HG03097 (cell line): Measurements from ENCODE around the gene ACADVL.
"Not testable (repeated sequence)": the region's sequence is repeated elsewhere in the genome, so short reads cannot be mapped to it uniquely, and the experiment has no call there.

Experiments used
- ATAC-seq: cut with Tn5 transposase; IDR thresholded peaks from one replicate; pipeline ENCODE4 v1.9.1; 2021; ENCODE audit not compliant: unreplicated experiment, low FRiP score

ACADVL gene

DNA sequence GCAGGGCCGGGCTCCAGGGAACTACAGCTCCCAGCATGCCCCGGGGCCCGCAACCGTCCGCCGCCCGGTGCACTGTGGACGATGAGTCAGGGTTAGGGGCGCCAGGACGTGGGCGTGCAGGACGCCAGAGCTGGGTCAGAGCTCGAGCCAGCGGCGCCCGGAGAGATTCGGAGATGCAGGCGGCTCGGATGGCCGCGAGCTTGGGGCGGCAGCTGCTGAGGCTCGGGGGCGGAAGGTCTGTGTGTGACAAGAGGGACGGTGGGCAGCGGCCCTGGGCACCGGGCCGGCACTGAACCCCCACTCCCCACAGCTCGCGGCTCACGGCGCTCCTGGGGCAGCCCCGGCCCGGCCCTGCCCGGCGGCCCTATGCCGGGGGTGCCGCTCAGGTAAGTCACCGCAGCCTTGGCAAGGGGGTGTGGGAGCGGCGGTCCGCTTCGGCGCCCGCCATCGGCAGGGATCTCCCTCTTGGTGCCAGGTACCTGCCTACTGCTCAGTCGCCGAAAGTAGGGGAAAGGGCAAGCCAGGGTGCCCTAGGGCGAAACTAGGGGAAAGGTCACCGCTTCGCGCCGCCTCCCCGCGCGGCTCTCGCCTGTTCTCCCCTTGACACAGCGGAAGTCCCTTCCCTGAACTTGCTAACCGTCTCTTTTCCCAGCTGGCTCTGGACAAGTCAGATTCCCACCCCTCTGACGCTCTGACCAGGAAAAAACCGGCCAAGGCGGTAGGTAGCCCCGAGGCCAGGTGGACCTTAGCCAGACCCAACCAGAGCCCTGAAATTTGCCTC lies at the start of gene ACADVL, which contains the start of gene DLG4:
TSS of gene ACADVL (plus strand) at position 127 of the 781 bp plus-strand sequence. CDS start at position 174, 47 bp downstream.
TSS of gene DLG4 (minus strand) at position 25 of the 781 bp plus-strand sequence.
- peak; percentile 32 for ATAC-seq

DNA sequence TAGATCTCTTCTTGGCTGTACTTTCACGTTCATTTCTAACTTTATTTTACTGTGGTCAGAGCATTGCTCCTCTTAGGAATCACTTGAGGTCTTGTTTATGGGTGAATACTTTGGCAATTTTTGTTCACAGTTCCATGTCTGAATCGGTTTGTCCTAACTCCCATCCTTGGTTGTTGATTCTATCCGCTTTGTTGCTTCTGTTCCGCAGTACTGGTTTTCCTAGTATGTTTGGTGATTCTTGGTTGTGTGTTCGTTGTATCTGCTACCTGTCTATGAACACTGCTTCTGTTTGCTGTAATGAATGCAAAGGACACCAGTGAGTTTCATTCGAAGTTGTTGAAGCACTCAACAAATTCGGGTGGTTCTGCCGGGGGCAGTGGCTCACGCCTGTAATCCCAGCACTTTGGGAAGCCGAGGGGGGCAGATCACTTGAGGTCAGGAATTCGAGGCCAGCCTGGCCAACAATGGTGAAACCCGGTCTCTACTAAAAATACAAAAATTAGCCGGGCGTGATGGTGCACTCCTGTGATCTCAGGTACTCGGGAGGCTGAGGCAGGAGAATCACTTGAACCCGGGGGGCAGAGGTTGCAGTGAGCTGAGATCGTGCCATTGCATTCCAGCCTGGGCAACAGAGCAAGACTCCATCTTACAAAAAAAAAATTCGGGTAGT lies 47.1 kb upstream of the ACADVL start:
- not testable (repeated sequence) for ATAC-seq

DNA sequence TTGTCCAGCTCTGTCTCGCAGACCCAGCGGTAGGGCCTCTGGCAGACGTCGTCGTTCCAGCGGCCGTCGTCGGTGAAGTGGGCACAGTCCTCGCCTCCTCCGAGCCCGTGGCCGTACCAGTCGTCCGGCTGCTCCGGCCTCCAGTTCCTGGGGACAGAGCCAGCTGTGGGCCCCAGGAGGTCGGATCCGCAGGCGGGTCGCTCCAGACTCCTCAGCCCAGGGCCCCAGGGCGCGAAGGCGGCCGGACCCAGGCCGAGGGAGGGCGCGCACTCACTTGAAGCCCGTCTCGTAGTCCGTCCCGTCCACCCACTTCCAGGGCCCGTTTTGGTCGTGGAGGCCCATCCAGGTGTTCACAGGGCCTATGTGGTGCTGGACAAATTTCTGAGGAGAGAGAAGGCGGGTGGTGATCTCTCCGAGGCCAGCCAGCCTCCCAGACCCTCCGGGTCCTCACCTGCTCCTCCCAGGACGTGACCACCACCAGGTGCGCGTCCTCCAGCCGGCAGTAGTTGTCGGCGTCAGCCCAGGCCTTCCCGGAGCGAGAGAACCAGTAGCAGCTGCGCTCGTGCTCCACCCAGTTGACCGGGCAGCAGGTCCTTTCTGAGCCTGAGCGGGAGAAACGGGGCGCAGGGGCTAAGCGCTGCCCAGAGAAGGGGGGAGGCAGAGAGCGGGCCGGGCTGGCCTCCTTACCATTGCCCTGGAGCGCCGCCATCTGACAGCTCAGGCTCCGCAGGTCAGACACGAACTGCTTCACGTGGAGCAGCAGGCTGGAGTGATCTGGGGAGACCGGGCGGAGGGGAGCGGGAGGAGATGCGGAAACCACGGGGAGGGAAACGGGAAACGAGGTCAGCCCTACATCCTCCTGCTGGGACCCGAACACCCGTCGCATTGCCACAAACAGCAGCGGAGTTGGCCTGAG lies 45.8 kb upstream of the ACADVL start:
- ATAC-seq = no peak

DNA sequence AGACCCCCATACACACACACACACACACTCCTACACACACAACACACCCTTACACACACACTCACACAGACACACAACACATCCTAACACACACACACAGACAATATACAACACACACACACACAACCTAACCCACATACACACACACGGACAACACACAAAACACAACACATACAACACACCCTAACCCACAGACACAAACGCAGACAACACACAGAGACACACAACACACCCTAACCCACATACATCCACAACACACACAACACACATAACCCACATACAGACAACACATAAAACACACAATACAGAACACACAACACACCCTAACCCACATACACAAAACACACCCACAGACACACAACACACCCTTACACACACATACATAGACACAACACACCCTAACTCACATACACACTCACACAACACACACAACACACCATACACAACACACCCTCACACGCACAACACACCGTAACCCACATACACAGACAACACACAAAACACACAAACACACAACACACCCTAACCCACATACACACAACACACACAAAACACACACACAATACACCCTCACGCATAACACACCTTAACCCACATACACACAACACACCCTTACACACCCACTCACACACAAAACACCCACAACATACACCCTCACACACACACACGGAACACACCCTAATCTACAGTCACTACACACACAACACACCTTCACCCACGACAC lies 45.0 kb upstream of the ACADVL start:
- no peak for ATAC-seq

DNA sequence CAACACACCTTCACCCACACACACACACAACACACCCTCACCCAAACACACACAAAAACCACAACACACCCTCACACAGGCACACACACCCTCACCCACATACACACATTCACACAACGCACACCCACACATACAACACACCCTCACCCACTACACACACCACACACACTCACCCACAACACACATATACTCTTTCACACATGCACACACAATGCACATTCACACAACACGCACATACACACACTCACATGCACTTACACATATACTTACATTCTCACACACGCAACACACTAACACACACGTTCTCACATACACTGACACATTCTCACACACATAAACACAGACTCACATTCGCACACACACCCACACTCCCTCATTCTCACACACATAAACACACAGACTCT lies 44.4 kb upstream of the ACADVL start:
- no peak for ATAC-seq

DNA sequence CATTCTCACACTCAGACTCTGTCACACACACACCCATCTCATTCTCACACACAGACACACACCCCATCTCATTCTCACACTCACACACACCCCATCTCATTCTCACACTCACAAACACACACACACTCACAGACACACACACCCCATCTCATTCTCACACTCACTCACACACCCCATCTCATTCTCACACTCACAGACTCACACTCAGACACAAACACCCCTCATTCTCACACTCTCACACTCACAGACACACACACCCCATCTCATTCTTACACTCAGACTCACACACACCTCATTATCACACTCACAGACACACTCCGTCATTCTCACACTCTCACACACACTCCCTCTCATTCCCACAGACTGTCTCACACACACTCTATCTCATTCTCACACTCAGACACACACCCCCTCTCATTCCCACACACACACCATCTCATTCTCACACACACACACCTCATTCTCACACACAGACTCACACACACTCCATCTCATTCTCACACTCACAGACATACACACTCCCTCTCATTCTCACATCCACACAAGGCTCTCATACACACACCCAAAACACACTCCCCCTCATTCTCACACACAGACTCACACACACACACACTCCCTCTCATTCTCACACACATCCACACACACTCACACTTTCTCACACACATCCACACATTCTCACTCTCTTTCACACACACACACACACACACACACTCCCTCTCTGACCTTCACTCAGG lies 43.5 kb upstream of the ACADVL start:
- ATAC-seq = no peak

DNA sequence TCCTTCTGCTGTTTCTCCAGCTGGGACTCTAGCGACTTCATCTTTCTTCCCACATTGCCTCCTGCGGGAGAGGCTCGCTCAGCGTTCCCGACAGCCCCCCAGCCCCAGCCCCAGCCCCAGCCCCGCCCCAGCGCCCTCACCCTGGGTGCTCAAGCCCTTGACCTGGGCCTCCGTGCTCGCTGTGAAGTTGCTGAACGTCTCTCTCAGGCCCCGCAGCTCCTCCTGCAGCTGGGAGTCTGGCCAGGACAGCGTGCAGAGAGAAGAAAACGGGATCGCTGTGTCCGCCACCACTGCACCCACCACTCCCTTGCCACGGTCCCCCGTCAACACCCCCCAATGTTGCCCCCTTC lies 42.9 kb upstream of the ACADVL start:
- no peak for ATAC-seq

DNA sequence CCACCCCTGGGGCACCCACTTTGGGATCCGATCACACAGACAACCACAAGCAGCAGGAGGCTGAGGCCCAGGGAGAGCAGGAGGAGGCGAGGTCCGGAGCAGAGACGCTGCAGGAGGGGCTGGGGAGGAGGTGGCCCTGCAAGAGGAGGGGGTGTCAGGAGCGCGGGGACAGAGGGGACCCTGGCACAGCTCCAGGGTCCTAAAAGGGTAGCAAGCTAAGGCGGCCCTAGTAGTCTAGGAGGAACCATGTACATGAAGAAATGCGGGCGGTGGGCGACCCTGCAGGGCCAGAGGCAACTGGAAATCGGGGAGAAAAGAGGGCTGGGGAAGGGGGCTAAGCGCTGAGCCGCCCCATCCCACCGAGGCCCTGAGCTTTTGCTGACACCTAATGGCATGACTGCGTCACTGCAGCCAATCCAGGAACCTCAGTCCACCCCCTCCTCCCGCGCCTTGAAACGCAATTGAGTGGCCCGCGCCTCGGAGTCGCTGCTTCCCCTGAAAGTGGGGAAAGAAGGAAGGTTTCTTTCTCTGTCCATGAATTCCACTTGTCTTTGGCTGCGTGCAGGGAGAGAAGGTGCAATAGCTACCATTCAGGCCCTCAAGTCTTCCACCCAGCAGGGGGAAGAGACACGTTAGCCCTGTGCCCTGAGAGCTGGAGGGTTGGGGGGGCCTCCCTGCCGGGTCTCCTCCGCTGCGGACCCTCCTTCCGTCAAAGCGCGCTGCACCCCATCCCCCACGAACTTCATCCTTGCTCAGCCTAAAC lies 42.4 kb upstream of the ACADVL start:
- ATAC-seq = no peak

DNA sequence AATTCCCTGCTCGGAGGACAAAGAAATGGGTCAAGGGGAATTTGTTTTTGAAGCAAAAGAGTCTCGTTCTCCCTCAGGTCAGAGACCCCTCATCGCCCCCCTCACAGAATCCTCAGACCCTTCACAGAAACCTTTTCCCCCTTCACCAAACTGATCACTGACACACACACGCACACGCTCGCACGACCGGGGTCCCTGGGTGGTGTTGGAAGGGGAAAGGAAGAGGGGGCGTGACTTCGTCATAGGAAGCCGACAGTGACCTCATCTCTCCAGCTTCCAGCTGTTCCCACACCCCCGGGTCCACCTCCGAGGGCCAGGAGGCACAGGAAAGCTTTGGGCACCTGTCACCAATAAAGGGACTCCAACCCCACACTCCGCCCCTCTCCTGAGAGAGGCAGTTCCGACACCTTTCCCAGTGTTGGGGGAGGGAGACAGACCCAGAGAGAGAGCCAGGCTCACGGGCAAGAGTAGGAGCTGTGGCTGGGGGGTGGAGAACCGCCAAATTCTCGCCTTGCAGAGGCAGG lies 41.7 kb upstream of the ACADVL start:
- ATAC-seq = no peak

DNA sequence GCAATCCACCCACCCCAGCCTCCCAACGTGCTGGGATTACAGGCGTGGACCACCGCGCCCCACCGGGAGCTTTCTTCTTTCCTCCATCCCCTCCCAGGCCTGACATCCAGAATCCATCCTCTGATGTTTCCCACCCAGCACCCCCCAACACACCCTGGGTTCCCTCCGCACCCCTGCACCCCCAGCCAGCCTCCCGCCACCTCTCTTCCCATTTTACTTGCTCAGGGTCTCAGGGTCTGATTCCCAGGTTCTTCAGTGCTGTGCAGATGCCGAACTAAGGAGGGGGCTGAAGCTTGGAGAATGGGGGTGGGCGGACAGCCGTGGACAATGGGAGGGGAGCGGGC lies 40.8 kb upstream of the ACADVL start:
- no peak for ATAC-seq

DNA sequence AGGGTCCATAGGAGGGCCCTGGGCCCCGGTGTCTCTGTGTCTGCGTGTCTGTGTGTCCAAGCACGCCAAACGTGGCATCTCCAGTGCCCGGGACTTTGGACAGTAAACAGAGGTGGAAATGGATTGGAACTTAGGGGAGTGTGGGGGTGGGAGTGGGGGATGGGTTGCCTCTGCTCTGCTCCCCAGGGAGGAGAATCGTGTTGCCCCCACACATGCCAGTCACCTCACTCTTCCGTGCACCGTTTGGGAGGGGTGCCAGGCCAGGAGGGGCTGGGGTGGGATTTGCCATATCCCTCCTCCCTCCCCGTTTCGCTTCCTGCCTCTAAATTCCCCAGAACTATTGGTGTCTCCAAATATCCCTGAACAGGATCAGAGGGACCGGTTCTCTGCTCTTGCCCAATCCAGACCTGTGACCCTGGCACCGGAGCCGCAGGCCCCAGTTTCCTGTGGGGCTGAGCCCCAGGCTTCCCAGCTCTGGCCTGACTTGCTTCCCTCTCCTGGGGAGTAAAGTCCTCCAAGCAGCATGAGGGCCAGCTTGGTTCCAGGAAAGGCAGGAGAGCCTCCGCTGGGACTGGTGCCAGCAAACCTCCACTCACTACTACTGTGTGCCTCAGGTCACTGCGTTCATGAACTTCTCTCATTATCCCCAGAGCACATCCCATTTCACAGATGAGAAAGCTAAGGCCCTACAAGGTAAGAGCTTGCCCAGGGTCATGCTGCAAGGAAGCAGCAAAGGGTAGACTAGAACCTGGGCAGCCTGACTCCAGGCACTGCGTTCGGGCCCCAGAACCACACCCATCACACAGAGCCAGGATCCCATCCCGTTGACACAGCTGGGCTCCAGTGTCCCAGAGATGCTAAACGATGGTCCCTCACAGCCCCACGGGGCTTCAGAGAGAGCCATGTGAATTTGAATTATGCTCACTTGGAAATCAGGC lies 40.2 kb upstream of the ACADVL start, which contains the start of gene ASGR1:
TSS of gene ASGR1 (minus strand) at position 54 of the 938 bp plus-strand sequence. CDS start 807 bp downstream, outside the sequence.
- ATAC-seq = no peak

DNA sequence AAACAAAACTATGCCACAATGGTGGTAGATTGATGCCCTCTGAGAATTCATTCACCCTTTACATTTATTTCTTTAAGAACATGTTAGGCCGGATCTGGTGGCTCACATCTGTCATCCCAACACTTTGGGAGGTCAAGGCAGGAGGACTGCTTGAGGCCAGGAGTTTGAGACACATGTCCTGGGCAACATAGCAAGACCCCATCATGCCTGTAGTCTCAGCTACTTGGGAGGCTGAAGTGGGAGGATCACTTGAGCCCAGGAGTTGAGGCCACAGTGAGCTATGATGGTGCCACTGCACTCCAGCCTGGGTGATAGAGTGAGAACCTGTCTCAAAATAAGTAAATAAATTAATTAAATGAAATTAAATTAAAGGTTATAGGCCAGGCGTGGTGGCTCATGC lies 37.6 kb upstream of the ACADVL start:
- not testable (repeated sequence) for ATAC-seq

DNA sequence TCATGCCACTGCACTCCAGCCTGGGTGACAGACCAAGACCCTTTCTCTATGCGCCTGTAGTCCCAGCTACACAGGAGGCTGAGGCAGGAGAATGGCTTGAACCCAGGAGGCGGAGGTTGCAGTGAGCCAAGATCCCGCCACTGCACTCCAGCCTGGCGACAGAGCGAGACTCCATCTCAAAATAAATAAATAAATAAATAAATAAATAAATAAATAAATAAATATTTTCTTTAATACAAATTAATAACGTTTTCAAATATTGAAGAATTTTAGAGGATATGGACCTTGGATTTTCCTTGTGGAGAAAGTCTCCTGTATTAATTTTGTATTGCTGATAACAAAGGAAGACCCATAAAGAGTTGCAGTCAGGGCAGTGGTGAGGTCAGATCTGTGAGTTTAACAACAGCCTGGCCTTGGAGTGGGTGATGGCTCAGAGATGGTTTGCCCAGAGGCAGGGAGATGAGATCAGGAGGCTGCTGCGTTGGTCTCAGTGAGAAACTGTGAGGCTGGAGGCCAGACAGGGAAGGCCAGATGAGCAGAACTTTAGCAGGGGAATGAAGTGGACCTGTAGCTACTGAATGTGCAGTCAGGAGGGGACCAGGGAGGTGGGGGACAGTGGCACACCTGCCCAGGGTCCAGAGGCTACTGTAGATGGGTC lies 36.2 kb upstream of the ACADVL start:
- ATAC-seq = no peak

DNA sequence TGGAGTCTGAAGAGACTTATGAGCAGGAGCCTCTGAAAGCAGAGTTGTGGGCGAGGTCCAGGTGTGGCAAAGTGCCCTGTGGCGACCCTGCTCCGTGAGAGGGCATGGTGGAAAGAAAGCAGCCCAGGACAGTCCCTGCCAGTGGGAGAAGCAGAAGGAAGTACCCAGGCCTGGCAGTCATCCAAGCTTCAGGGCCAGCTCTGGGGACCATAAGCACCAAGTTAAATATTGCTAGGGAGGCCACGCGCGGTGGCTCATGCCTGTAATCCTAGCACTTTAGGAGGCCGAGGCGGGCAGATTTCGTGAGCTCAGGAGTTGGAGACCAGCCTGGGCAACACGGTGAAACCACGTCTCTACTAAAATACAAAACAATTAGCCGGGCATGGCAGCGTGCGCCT lies 35.6 kb upstream of the ACADVL start:
- ATAC-seq = no peak

DNA sequence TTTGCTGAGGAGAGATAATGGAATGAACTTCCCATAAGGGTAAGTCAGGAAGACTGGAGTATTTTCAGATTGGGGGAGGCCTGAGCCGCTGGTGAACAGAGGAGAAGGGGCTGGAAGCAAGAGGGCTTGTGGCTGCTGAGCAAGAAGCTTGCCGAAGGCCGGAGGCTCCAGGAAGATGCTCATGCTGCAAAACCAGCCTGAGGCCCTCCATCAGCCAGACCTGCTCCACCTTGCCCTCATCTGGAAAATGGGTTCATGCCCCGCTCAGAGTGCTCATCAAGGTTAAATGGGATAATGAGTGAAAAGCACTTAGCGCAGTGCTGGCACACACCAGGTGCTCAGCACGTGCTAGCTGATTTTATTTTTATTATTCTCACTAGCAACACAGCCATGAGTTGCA lies 35.1 kb upstream of the ACADVL start:
- ATAC-seq = no peak

DNA sequence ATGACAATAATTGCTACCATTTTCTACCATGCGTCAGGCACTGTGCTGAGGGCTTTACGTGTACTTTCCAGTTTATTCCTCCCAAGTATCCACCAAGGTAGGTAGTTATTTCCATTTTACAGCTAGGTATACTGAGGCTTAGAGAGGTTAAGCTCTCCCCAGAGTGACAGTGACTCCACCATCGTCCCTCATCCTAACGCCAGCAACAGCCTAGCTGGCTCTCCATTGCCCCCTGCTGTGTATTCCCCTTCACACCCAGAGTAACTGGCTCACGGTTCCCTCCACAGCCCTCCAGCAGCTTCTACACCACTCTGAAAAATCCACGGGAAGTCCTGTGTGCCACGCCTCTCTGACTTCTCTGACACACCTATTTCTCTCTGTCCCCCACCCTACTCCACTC lies 33.5 kb upstream of the ACADVL start:
- ATAC-seq = no peak

DNA sequence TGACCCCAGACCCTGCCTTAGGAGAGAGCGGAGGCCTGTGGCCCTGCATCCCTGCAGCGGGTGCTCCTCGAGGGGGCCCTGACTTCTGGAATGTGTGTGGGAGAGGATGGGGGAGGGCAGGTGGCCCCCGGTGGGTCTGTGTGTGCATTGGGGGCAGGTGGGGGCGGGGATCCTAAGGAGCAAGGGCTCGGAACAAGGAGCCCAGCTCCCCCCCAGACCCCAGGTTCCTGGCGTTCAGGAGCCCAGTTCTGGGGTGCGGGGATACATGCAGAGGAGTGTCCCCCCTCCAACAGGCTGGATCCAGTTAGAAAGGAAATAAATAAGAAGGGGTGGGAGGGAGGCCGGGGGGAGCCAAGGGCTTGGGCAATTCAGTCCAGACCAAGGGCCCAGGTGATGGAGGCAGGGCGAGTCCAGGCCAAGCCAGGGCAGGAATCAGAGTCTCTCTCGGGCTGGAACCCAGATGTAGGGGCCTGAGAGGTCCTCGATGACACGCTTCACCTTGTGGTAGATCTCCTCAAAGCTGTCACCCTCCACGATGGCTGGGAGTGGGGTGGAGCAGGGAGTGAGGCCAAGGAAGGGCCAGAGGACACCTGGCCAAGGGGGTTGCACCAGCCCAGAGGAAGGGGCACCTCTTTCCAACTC lies 29.3 kb upstream of the ACADVL start:
- ATAC-seq = no peak
